Peyer's patch (tissue), 4 donors: ENCODE results near the gene MISP3.

Experiments
- CTCF ChIP-seq, 6 experiments: fragments of 450-650 bp in 4 of 6; fragments of 200-600 bp in 2 of 6; sonication (generic) in 1 of 6; IDR thresholded peaks; one replicate each; pipeline ENCODE4 v1.5.1; 2017 to 2019; ENCODE audit warnings: antibody characterized with exemption in 6 of 6, mild to moderate bottlenecking in 3 of 6, moderate library complexity in 1 of 6
- POLR2A ChIP-seq, 2 donors: fragments of 450-650 bp; IDR thresholded peaks; one replicate each; pipeline ENCODE4 v1.5.1; 2017; ENCODE audit warnings: antibody characterized with exemption in 2 of 2, mild to moderate bottlenecking in 2 of 2, moderate library complexity in 2 of 2

GRCh38 chr19:14118165-14119051 is 45.8 kb downstream of the MISP3 start:
- TF ChIP-seq POLR2A (IDR thresholded peaks at IDR 0.05), result peak in 1 of 2 donors; percentile 61
- TF ChIP-seq CTCF (IDR thresholded peaks at IDR 0.05), result peak in 1 of 6 experiments; percentile 6
